Neuron (in vitro differentiated cells): ENCODE data around the gene GAS1.

ENCODE experiments used
- H2AFZ ChIP-seq: one replicate; pipeline ENCODE4 v1.6.1; 2013; ENCODE audit warnings: low read depth, mild to moderate bottlenecking, inconsistent platforms, low read length, moderate library complexity
- H3K27me3 ChIP-seq: one replicate; pipeline ENCODE4 v1.6.1; 2013; ENCODE audit warnings: low read length; ENCODE audit not compliant: insufficient read depth
- H3K36me3 ChIP-seq: one replicate; pipeline ENCODE4 v1.6.1; 2013; ENCODE audit warnings: low read length; ENCODE audit not compliant: insufficient read depth
- H3K4me1 ChIP-seq: one replicate; pipeline ENCODE4 v1.6.1; 2013; ENCODE audit warnings: low read length; ENCODE audit not compliant: insufficient read depth
- H3K4me3 ChIP-seq: 2 replicates; pipeline ENCODE4 v1.5.1; 2013; ENCODE audit warnings: mild to moderate bottlenecking, low read length, moderate library complexity
- H3K9me3 ChIP-seq: one replicate; pipeline ENCODE4 v1.6.1; 2013; ENCODE audit warnings: low read length

The GAS1 gene

DNA sequence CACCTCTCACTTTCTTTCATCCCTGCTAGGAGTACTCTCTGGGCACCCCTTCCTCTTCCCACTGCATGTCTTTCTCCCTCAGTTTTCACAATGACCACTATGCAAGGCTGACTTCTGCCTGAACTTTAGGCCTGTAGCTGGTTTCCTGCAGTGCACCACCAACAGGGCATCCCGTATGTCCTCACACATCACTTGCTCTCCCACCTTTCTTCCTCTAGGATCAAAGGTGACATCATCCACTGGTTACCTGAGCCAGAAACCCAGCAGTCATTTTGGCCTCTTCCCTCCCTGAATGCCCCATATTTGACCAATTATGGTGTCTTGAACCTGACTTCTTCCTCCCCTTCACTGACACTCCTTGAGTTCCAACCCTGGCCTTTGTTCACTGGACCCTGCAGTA, 8.5 kb downstream of the GAS1 start:
- Histone ChIP-seq H3K36me3 (no peaks in the 10 kb centered on the region), H3K4me1 (peaks cover 38% of the 10 kb centered on the region), H3K9me3 (no peaks in the 10 kb centered on the region), H3K27me3 (no peaks in the 10 kb centered on the region), H3K4me3 (no peak overlapping the region), H2AFZ (no peak overlapping the region)

- no peaks in the 10 kb centered on the region for H3K9me3 ChIP-seq
- H3K4me3 ChIP-seq = no peak overlapping the region
- no peaks in the 10 kb centered on the region for H3K4me1 ChIP-seq
- H3K27me3 ChIP-seq = no peaks in the 10 kb centered on the region
- no peak overlapping the region for H2AFZ ChIP-seq
- no peaks in the 10 kb centered on the region for H3K36me3 ChIP-seq
Measured at GRCh38 chr9:86926145-86926544, 21.2 kb downstream of the GAS1 start.

- Histone ChIP-seq H3K36me3 (no peaks in the 10 kb centered on the region), H3K9me3 (no peaks in the 10 kb centered on the region), H3K27me3 (no peaks in the 10 kb centered on the region), H2AFZ (no peak overlapping the region), H3K4me3 (no peak overlapping the region), H3K4me1 (no peaks in the 10 kb centered on the region)
Measured at GRCh38 chr9:86925686-86926085, 21.6 kb downstream of the GAS1 start.

GRCh38 chr9:86924206-86924605, 23.1 kb downstream of the GAS1 start:
- no peaks in the 10 kb centered on the region for H3K9me3 ChIP-seq
- no peaks in the 10 kb centered on the region for H3K27me3 ChIP-seq
- H2AFZ ChIP-seq = no peak overlapping the region
- no peak overlapping the region for H3K4me3 ChIP-seq
- no peaks in the 10 kb centered on the region for H3K4me1 ChIP-seq
- H3K36me3 ChIP-seq = no peaks in the 10 kb centered on the region

DNA sequence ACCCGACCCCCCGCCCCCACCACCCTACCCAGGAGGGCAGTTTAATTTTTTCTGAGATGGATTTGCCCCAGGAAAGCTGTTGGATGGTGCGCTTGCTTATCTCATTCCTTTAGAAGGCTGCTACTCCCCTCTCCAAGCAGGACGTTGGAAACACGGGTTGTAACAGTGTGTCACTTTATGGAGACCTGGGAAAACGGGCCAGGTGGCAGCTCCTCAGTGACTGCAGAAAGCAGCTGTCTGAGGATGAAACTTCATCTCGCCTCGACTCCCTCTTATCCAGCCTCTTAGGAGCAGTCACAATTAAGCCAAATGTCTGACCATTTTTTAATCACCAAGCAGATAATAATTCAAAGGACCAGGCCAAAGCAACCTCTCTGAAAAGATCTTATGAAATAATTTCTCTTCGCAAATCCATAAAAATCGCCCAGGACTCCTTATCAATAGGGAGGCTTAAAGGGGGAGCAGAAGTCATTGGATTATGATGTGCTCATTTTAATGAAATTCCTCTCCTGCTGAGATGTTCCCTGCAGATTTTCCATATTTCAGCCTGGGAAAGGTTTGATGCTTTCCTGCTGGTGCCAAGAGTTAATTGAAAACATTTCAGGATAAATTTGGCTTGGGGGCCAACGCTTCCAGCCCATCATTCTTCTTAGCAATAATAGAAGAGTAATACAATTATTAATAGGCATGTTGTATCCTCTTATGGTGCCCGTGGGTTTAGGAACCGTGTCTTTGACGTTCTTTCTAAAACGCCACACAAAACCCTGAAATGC, 26.0 kb downstream of the GAS1 start:
- no peak overlapping the region for H2AFZ ChIP-seq
- H3K9me3 ChIP-seq = no peaks in the 10 kb centered on the region
- no peak overlapping the region for H3K4me3 ChIP-seq
- H3K4me1 ChIP-seq = no peaks in the 10 kb centered on the region
- no peaks in the 10 kb centered on the region for H3K36me3 ChIP-seq
- H3K27me3 ChIP-seq = peaks cover 2% of the 10 kb centered on the region

- no peak overlapping the region for H2AFZ ChIP-seq
- H3K4me1 ChIP-seq = no peaks in the 10 kb centered on the region
- H3K27me3 ChIP-seq = peaks cover 2% of the 10 kb centered on the region
- H3K9me3 ChIP-seq = no peaks in the 10 kb centered on the region
- H3K36me3 ChIP-seq = no peaks in the 10 kb centered on the region
- H3K4me3 ChIP-seq = no peak overlapping the region
Measured at GRCh38 chr9:86918556-86918955, 28.8 kb downstream of the GAS1 start.

DNA sequence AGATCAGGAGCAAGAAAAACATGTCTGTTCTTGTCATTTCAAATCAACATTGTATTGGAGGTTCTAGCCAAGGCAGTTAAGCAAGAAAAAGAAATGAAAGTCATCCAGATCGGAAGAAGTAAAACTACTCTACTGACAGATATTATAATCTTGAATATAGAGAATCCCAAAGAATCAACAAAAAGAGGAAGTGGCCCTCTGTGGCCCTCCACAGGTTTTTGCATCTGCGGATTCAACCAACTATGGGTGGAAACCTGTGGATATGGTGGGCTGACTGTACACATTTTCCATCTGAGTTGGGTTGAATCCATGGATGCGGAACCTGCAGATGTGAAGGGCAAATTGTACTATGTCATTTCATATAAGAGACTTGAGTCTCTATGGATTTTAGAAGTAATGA, 35.1 kb downstream of the GAS1 start:
- Histone ChIP-seq H3K4me1 (no peaks in the 10 kb centered on the region), H3K9me3 (no peaks in the 10 kb centered on the region), H2AFZ (no peak overlapping the region), H3K36me3 (no peaks in the 10 kb centered on the region), H3K27me3 (no peaks in the 10 kb centered on the region), H3K4me3 (no peak overlapping the region)

GRCh38 chr9:86909388-86909787, 37.9 kb downstream of the GAS1 start:
- H3K9me3 ChIP-seq = no peaks in the 10 kb centered on the region
- H3K4me3 ChIP-seq = no peak overlapping the region
- no peaks in the 10 kb centered on the region for H3K36me3 ChIP-seq
- no peak overlapping the region for H2AFZ ChIP-seq
- H3K4me1 ChIP-seq = no peaks in the 10 kb centered on the region
- no peaks in the 10 kb centered on the region for H3K27me3 ChIP-seq

DNA sequence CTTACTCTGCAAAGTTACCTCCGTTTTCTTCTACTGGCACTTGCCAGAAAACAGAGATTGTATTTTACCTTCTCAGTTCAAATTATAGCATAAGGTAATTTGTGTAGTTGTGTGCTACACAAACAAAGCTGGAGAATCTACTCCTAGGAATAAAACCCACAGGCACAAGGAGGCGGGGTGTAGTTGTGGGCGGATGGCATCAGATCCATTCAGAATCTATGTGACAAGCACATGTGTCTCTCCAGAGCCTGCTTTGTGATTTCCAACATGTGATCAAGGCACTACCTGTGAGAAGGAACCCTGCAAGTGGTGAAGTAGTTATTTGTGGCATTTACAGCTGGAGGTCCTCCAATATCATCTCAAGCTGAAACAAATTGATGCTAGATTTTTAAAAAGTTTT, 39.0 kb downstream of the GAS1 start:
- Histone ChIP-seq H3K27me3 (no peaks in the 10 kb centered on the region), H3K9me3 (no peaks in the 10 kb centered on the region), H2AFZ (no peak overlapping the region), H3K4me3 (no peak overlapping the region), H3K36me3 (no peaks in the 10 kb centered on the region), H3K4me1 (peaks cover 10% of the 10 kb centered on the region)

DNA sequence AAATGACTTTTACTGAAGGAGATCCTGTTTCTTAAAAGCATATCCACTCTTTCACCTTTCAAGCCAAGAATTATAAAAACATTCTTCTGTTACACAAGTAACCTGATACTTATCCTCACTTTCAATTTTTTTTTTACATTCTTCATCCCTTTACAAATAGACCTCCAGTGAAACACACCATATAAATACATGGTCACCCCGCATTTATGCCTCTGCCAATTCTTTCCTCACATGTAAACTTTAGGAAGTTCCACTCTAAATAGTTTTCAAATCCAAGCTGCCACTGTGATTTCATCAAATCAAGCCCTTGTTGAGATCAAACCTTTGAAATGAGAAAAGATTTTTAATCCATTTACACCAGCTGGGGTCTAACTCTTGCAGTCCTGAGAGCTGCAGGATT, 40.0 kb downstream of the GAS1 start:
- Histone ChIP-seq H3K4me1 (peaks cover 18% of the 10 kb centered on the region), H3K27me3 (no peaks in the 10 kb centered on the region), H2AFZ (no peak overlapping the region), H3K36me3 (no peaks in the 10 kb centered on the region), H3K9me3 (no peaks in the 10 kb centered on the region), H3K4me3 (no peak overlapping the region)

GRCh38 chr9:86903734-86904085, 43.6 kb downstream of the GAS1 start:
- no peak overlapping the region for H2AFZ ChIP-seq
- H3K9me3 ChIP-seq = no peaks in the 10 kb centered on the region
- peaks cover 3% of the 10 kb centered on the region for H3K27me3 ChIP-seq
- H3K4me1 ChIP-seq = peaks cover 23% of the 10 kb centered on the region
- H3K36me3 ChIP-seq = no peaks in the 10 kb centered on the region
- peak overlapping the region; percentile 22 for H3K4me3 ChIP-seq

GRCh38 chr9:86902991-86903733, 44.1 kb downstream of the GAS1 start:
- peaks cover 23% of the 10 kb centered on the region for H3K4me1 ChIP-seq
- no peaks in the 10 kb centered on the region for H3K9me3 ChIP-seq
- H3K27me3 ChIP-seq = peaks cover 3% of the 10 kb centered on the region
- no peak overlapping the region for H2AFZ ChIP-seq
- peak overlapping the region; percentile 22 for H3K4me3 ChIP-seq
- no peaks in the 10 kb centered on the region for H3K36me3 ChIP-seq

- peaks cover 3% of the 10 kb centered on the region for H3K27me3 ChIP-seq
- H3K36me3 ChIP-seq = no peaks in the 10 kb centered on the region
- no peaks in the 10 kb centered on the region for H3K9me3 ChIP-seq
- H3K4me1 ChIP-seq = peaks cover 23% of the 10 kb centered on the region
- H2AFZ ChIP-seq = no peak overlapping the region
- peak overlapping the region; percentile 22 for H3K4me3 ChIP-seq
Measured at GRCh38 chr9:86902586-86902985, 44.7 kb downstream of the GAS1 start.
